ENCODE measurements around the gene TAB2.
"Not testable (repeated sequence)": the region's sequence is repeated elsewhere in the genome, so short reads cannot be mapped to it uniquely, and the experiment has no call there.

TAB2 gene

DNA sequence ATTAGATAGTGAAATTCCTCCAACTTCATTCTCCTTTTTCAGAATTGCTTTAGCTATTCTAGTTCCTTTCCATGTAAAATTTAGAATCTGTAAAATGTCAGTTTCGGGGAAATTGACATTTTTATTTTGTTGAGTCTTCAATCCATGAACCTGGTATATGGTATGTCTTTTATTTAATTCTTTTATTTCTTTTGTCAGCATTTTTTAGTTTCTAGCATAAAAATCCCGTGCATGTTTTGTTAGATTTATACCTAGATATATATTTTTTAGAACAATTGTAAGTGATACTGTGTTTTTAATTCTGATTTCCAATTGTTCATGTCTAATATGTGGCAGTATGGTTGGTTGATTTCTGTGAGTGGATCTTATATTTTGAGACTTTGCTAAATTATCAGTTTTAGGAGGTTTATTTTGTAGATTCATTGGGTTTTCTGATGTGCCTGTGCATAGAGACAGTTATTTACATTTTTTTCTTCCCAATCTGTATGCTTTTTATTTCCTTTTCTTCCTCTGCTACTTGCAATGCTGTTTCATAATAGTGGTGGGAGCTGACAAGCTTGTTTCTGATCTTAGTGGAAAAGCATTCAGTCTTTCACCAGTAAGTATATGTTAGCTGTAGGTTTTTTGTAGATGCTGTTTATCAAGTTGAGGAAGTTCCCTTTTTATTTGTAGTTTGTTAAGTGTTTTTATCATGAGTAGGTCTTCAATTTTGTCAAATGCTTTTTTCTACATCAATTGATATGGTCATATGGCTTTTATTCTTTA, 13.7 kb downstream of the TAB2 start:
- intact Hi-C loops (cut with DNase I): loop anchor here (10.0 kb wide), 1 partner anchor 94 kb away; no protein-coding TSS in a partner anchor
- DNase-seq: no peak

DNA sequence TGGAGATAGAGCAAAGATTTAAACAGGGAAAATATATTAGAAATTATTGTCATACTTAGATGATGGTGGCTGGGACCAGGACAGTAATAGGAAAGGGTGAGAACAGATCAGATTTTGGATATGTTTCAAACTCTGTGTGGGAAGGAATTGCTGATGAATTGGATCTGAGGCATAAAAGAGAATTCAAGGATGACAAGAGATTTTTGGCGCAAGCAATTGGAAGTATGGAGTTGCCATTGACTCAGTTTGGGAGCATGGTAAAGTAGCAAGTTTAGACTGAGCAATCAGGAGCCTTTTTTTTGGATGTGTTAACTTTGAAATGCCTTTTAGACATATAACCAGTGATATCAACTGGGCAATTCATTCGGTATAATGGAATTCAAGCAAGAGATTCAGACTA, 14.4 kb downstream of the TAB2 start:
- DNase-seq: no peak
- intact Hi-C loops (cut with DNase I): loop anchor here (10.0 kb wide), 1 partner anchor 93 kb away; no protein-coding TSS in a partner anchor

GRCh38 chr6:149332602-149333265, 15.2 kb downstream of the TAB2 start:
- intact Hi-C loops (cut with DNase I): loop anchor here (10.0 kb wide), 1 partner anchor 92 kb away; no protein-coding TSS in a partner anchor
- DNase-seq: no peak

DNA sequence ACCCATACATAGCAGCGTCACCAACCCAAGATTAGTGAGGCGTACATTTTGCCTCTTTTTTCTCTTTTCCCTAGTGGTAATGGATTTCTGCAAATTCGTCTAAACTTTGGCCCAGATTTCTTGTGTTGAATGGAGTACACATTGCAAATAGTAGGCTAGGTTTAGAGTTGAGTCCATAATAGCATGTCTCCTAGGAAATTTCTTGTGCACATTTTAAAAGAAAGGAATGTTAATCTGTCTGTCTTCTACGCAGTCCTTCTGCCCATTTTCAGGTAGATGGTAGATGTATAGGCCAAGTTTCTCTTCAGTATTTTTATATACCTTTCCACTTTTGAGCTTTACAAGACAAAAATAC, 15.7 kb downstream of the TAB2 start:
- intact Hi-C loops (cut with DNase I): loop anchor here (10.0 kb wide), 1 partner anchor 92 kb away; no protein-coding TSS in a partner anchor
- no peak for DNase-seq

DNA sequence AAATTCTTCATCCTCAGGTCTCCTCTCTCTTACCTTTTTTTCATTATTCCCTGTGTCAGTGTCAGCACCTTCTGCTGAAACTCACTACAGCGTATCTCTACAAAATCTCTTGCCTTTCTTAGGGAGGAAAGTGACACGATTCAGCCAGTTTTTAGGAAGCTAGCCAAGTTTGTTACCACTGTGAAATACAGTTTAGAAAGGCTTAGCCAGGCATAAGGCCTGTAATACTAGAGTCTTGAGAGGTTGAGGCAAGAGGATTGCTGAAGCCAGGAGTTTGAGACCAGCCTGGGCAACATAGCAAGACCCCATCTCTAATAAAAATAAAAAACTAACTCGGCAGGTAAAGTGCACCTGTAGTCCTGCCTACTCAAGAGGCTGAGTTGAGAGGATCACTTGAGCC, 16.7 kb downstream of the TAB2 start:
- DNase-seq: no peak
- intact Hi-C loops (cut with DNase I): loop anchor here (10.0 kb wide), 1 partner anchor 91 kb away; no protein-coding TSS in a partner anchor

GRCh38 chr6:149334682-149335160, 17.2 kb downstream of the TAB2 start:
- intact Hi-C loops (cut with DNase I): loop anchor here (10.0 kb wide), 1 partner anchor 90 kb away; no protein-coding TSS in a partner anchor
- DNase-seq: no peak

DNA sequence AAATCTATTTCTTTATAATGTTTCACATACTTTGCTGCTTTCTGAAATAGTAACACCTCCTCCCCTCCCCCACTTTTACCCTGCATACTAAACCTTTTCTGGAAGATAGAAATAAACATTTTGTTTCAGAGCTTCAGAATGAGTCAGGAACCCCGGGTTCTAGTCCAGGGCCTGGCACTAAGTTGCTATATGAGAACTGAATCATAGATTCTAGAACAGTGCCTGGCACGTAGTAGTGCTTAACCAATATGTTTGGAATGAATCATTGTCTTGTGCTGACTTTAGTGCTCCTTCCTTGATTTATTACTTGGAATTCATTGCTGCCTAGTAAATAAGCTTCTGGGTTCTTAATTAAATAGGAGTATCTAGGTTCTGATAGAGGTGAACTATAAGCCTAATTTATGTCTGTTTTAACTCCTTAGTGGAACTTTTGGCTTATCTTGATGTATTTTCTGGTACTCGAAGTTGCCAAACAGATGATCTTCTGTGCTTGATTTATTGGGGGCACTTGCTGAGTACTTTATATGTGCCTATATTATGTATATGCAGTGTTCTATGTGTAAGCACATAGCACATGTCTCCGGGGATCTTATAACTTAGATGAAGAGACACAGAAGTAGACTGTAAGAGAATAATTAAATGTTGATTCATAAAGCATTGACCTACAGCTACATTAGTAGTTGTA, 18.6 kb downstream of the TAB2 start:
- DNase-seq: peak in 1 of 42 donors; percentile 10
- intact Hi-C loops (cut with DNase I): loop anchor here (10.0 kb wide), 1 partner anchor 89 kb away; no protein-coding TSS in a partner anchor

- intact Hi-C loops (cut with DNase I): loop anchor here (10.0 kb wide), 1 partner anchor 88 kb away; no protein-coding TSS in a partner anchor
- no peak for DNase-seq
These were observed 19.1 kb downstream of the TAB2 start for GRCh38 chr6:149336609-149336928.

DNA sequence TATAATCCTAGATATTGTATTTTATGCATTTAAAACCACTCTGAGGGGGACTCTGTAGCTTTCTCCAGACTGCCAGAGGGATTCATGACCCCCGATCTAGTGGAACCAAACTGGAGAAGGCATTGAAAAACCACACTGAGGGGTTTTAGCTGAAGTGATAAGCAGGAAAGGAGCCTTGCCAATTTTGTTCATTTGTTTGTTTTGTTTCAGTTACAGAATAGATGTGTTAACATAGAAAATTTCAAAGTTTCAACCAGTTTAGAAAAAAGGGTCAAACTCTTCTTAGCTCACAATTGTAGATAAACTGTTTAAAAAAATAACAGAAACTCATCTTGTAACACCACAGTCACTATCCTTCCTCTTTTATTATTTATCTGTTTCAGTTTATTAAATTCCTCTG, 19.8 kb downstream of the TAB2 start:
- intact Hi-C loops (cut with DNase I): loop anchor here (10.0 kb wide), 1 partner anchor 87 kb away; no protein-coding TSS in a partner anchor
- no peak for DNase-seq

DNA sequence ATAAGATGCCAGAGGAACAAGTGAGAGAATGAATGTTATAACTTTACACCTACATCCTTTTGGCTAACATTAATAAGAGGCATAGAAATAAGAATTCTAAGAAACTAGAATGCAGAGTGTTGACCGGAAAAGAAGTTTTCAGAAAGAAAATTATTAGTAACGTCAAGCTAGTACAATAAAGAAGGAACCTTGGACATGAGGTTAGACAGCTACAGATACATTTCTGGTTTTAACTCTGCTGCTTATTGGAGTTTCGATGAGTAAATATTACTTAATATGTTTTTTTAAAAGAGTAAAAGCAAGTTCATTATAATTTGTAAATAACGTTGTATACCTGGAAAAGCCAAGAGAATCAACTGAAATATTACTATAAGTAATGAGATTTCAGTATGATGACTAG, 22.7 kb downstream of the TAB2 start:
- intact Hi-C loops (cut with DNase I): no loop called here
- no peak for DNase-seq

DNA sequence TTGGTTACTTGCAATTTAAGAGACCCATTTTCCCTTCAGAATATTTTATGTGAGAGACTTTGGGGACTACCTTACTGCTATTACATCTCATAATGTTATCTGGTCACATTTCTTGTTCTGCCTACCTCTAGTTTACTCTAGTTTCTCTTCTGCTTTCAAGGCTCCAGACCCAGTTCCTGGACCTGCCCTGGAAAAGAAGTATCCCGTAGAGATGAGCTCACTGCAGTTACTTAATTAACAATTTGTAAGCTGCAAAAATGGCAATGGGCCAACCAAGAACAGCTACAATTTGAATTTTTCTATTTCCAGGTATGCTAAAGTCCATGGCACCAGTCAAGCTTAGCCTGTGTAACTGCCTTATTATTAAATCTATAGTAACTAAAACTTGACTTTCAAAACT, 25.0 kb downstream of the TAB2 start:
- intact Hi-C loops (cut with DNase I): no loop called here
- DNase-seq: no peak

DNA sequence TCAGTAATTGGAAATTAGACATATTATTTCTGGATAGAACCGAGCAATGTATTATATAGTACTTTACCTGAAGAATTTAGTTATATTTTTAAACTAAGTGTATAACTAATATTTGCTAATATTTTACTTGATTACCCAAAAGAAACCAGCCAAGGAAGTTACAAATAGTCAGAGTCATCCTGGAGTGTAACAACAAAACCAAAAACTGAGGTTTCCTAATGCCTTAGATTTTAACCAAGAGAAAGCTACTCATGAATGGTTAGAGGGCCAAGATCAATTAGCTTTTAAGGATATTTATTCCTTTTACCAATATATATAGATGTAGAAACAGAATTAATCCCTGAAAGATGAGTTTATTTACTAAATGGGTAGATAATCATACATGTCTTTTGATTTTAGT, 26.0 kb downstream of the TAB2 start:
- DNase-seq: no peak
- intact Hi-C loops (cut with DNase I): no loop called here

DNA sequence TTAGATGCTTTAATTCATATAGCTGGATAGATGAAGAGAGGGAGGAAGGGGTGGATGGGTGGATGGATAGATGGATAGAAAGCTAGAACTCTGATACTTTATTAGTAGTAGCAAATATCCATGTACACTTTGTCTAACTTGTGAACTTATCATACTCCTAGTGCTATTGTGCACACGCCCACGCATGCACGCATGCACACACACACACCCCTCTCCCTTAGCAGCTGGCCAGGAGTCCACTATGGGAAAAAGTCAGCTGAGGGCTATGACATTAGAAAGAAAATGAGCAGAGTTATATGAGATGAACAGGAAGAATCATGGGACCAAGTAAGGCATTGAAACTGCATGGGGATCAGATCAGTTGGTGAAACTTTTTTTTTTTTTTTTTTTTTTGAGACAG, 28.6 kb downstream of the TAB2 start:
- DNase-seq: no peak
- intact Hi-C loops (cut with DNase I): no loop called here

GRCh38 chr6:149347067-149347466, 29.6 kb downstream of the TAB2 start:
- no peak for DNase-seq
- intact Hi-C loops (cut with DNase I): no loop called here

DNA sequence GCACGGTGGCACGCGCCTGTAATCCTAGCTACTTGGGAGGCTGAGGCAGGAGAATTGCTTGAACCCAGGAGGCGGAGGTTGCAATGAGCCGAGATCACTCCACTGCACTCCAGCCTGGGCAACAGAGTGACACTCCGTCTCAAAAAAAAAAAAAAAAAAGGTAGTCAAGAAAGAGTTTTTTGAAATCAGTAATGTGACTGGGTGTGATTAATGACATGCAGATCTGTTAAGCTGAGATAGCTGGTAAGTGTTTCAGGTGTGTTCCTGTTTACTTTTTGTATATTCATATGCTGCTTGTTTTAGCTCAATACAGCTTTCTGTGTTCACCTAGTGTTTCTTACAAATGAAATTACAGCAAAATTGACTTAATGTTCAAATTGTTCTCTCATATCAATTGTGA, 31.8 kb downstream of the TAB2 start:
- DNase-seq; intact Hi-C loops (cut with DNase I): not testable (repeated sequence)

DNA sequence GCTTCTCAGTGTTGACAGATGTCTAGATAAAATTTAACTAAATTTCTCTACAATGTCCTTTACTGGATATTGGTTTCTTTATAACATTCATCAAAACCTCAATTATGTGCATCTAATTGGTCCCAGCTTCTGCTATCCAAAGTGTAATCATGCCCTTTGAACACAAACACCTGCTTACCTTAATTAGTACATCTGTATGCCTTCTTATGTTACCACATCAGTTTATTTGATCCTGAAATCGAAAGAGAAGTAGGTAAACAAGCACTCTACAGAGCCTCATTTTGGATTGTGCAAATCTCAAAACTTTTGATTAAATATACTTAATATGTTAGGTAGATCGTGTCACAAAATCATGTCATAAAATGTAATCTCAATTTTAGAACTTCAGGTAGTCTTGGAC, 36.5 kb downstream of the TAB2 start:
- intact Hi-C loops (cut with DNase I): no loop called here
- no peak for DNase-seq

DNA sequence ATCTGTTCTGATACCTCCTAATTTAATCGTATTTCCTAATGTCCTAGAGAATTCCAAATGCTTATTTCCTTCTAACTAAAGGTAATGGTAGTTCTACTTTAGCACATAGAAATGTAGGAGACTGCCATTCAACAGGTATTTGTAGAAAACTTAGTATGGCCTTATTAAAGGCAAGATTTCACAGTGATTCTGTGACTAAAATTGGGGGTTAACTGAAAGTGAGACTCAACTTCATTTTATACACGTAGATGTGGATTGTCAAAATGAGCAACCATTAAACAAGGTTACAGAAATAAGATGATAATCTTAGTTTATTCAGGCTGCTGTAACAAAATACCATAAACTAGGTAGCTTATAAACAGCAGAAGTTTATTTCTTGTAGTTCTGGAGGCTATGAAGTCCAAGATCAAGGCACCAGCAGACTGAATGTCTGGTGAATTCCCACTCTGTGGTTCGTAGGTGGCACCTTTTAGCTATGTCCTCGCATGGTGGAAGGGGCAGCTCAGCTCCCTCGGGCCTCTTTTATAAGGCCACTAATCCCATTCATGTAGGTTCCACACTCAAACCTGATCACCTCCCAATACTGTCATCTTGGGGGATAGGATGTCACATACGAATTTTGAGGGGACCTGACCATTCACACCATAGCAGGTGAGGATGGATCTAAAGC, 38.7 kb downstream of the TAB2 start:
- DNase-seq: no peak
- intact Hi-C loops (cut with DNase I): no loop called here

DNA sequence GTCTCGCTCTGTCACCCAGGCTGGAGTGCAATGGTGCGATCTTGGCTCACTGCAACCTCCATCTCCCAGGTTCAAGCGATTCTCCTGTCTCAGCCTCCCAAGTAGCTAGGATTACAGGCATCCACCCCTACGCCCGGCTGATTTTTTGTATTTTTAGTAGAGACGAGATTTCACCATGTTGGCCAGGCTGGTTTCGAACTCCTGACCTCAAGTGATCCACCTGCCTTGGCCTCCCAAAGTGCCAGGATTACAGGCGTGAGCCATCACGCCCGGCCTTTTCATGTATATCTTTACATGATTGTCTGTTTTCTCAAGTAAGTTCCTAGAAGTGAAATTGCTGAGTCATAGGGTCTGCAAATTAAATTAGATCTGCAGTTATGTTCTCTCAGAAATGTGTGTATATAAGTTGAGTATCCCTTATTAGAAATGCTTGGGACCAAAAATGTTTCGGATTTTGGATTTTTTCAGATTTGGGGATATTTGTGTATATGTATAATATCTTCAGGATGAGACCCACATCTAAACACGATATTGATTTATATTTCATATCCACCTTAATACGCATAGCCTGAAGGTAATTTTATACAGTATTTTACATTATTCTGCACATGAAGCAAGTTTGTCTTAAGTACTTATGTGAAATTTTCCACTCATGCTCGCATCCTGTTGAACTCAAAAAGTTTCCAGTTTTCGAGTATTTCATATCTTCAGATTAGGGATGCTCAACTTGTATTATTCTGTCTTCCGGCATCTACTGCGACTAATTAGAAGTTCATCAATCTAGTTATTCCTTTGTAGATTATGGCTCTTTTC, 40.4 kb downstream of the TAB2 start:
- DNase-seq: no peak
- intact Hi-C loops (cut with DNase I): no loop called here

- no peak for DNase-seq
- intact Hi-C loops (cut with DNase I): no loop called here
These were observed 41.9 kb downstream of the TAB2 start for GRCh38 chr6:149359440-149359839.
